Stimulated activated CD8-positive, alpha-beta memory T cell treated with anti-CD3 and anti-CD28 coated beads, Interleukin-15, amount 100 ng/mL, for 48 hours (primary cell): ENCODE results near the gene C9orf50.

ENCODE experiments used
- DNase-seq, 2 donors: peaks; one replicate each; pipeline ENCODE4 v3.0.0-alpha.2; 2020; ENCODE audit warnings: low read depth in 2 of 2

The C9orf50 gene

GRCh38 chr9:129631674-129632129 is 10.8 kb upstream of the C9orf50 start:
- no peak for DNase-seq

- no peak for DNase-seq
Measured at GRCh38 chr9:129630967-129631673, 10.2 kb upstream of the C9orf50 start.

- no peak for DNase-seq
Measured at GRCh38 chr9:129629251-129629820, 8.4 kb upstream of the C9orf50 start.

GRCh38 chr9:129628709-129629108 is 7.8 kb upstream of the C9orf50 start:
- no peak for DNase-seq

- DNase-seq: no peak
Measured at GRCh38 chr9:129627556-129628440, 6.9 kb upstream of the C9orf50 start.

- no peak for DNase-seq
Measured at GRCh38 chr9:129626625-129627284, 5.9 kb upstream of the C9orf50 start.

GRCh38 chr9:129626079-129626624 is 5.3 kb upstream of the C9orf50 start, which contains the start of gene NTMT1:
NTMT1 (plus strand) TSS chr9:129626163; CDS start chr9:129632704, 6,541 bp downstream.
- DNase-seq: peak; percentile 78 to 79

GRCh38 chr9:129624947-129625346 is 4.0 kb upstream of the C9orf50 start:
- DNase-seq: no peak

- DNase-seq: no peak
Measured at GRCh38 chr9:129624168-129624759, 3.4 kb upstream of the C9orf50 start.

GRCh38 chr9:129623331-129623730 is 2.4 kb upstream of the C9orf50 start:
- no peak for DNase-seq

- DNase-seq: no peak
Measured at GRCh38 chr9:129619787-129620668, 873 bp downstream of the C9orf50 start.

- no peak for DNase-seq
Measured at GRCh38 chr9:129617167-129617566, 3.7 kb downstream of the C9orf50 start.

GRCh38 chr9:129615407-129616285 is 5.3 kb downstream of the C9orf50 start:
- DNase-seq: no peak

GRCh38 chr9:129614932-129615331 is 6.0 kb downstream of the C9orf50 start:
- DNase-seq: no peak

- DNase-seq: no peak
Measured at GRCh38 chr9:129613520-129614175, 7.3 kb downstream of the C9orf50 start.

GRCh38 chr9:129612815-129613519 is 7.9 kb downstream of the C9orf50 start:
- no peak for DNase-seq

- no peak for DNase-seq
Measured at GRCh38 chr9:129612123-129612522, 8.8 kb downstream of the C9orf50 start.

- no peak for DNase-seq
Measured at GRCh38 chr9:129611307-129611800, 9.5 kb downstream of the C9orf50 start.
